H1 (cell line): Measurements from ENCODE around the gene RHOU. TPM values are rescaled to one million over a fixed set of nuclear protein-coding genes. Genes with fewer than 3 reads are reported as not detected.

ENCODE experiments used
- CTCF ChIA-PET: fragments of 300-600 bp; sonication (Branson Sonifier 250); formaldehyde crosslinking; loops from one replicate; lab custom pipeline; 2021; ENCODE audit not compliant: partially characterized antibody; lab: Charles Lee
- POLR2A ChIA-PET: fragments of 300-600 bp; sonication (Branson Sonifier 250); formaldehyde crosslinking; loops from one replicate; lab custom pipeline; 2021; ENCODE audit warnings: inconsistent platforms; ENCODE audit not compliant: partially characterized antibody; lab: Charles Lee
- DNase-seq, 2 experiments: peaks; one replicate each; pipeline versions ENCODE4 v3.0.0 to v3.0.0-alpha.2; 2010 to 2022; ENCODE audit warnings: low spot score in 2 of 2, low read depth in 1 of 2, mixed read lengths in 1 of 2
- FAIRE-seq: peaks from 2 replicates; lab custom pipeline; 2011; peaks lifted over from hg19 to GRCh38; lab: Jason Lieb, UNC
- H2AFZ ChIP-seq: 2 replicates; pipeline ENCODE4 v1.8.1; 2012; ENCODE audit warnings: low read length, inconsistent platforms
- H2AK5ac ChIP-seq: 2 replicates; pipeline ENCODE4 v1.6.1; 2013; ENCODE audit warnings: low read depth, low read length
- H2BK120ac ChIP-seq: replicated peaks from 2 replicates; pipeline ENCODE3; 2013; ENCODE audit warnings: low read depth, low read length, inconsistent platforms
- H2BK12ac ChIP-seq: 2 replicates; pipeline ENCODE4 v1.6.1; 2013; ENCODE audit warnings: low read depth, low read length
- H2BK15ac ChIP-seq: 2 replicates; pipeline ENCODE4 v1.6.1; 2013; ENCODE audit warnings: low read length
- H2BK20ac ChIP-seq: 2 replicates; pipeline ENCODE4 v1.6.1; 2013; ENCODE audit warnings: low read length
- H2BK5ac ChIP-seq: 2 replicates; pipeline ENCODE4 v1.6.1; 2013; ENCODE audit warnings: low read depth, low read length
- H3K14ac ChIP-seq: 2 replicates; pipeline ENCODE4 v1.6.1; 2013; ENCODE audit warnings: inconsistent platforms; ENCODE audit not compliant: insufficient read length
- H3K18ac ChIP-seq: 2 replicates; pipeline ENCODE4 v1.6.1; 2013; ENCODE audit warnings: low read length; ENCODE audit errors: extremely low read depth
- H3K23ac ChIP-seq: 2 replicates; pipeline ENCODE4 v1.6.1; 2013; ENCODE audit warnings: inconsistent platforms; ENCODE audit not compliant: insufficient read length
- H3K23me2 ChIP-seq: 2 replicates; pipeline ENCODE4 v1.6.1; 2013; ENCODE audit warnings: low read depth, low read length
- H3K27ac ChIP-seq: 2 replicates; pipeline ENCODE4 v1.6.1; 2011; ENCODE audit warnings: low read depth, low read length, inconsistent platforms
- H3K27me3 ChIP-seq, 4 experiments: replicated peaks in 1 of 4; 1 replicate in 1 of 4; 2 replicates in 3 of 4; pipeline versions ENCODE4 v1.6.1 to v1.8.1; 2011 to 2013; ENCODE audit warnings: low read length in 3 of 4, mild to moderate bottlenecking in 3 of 4, inconsistent platforms in 2 of 4, mixed read lengths in 2 of 4, moderate library complexity in 1 of 4; ENCODE audit not compliant: control insufficient read depth in 3 of 4, insufficient read depth in 3 of 4; ENCODE audit errors: extremely low read depth in 1 of 4
- H3K36me3 ChIP-seq, 4 experiments: 2 replicates each; pipeline versions ENCODE4 v1.6.1 to v1.8.1; 2011 to 2013; ENCODE audit warnings: mild to moderate bottlenecking in 4 of 4, low read length in 3 of 4, moderate library complexity in 2 of 4, control low read depth in 1 of 4, inconsistent platforms in 1 of 4; ENCODE audit not compliant: insufficient read depth in 4 of 4, control insufficient read depth in 2 of 4
- H3K4ac ChIP-seq: replicated peaks from 2 replicates; pipeline ENCODE3; 2013; ENCODE audit warnings: low read length, low read depth, mixed read lengths, inconsistent platforms; ENCODE audit not compliant: insufficient read length
- H3K4me1 ChIP-seq, 4 experiments: replicated peaks in 1 of 4; 1 replicate in 1 of 4; 2 replicates in 3 of 4; pipeline versions ENCODE4 v1.6.1 to v1.8.1; 2011 to 2013; ENCODE audit warnings: low read length in 3 of 4, inconsistent platforms in 2 of 4, mixed read lengths in 1 of 4; ENCODE audit not compliant: insufficient read depth in 4 of 4, control insufficient read depth in 3 of 4
- H3K4me2 ChIP-seq, 2 experiments: 2 replicates each; pipeline versions ENCODE4 v1.6.1 to v1.8.1; 2011 to 2013; ENCODE audit warnings: low read depth in 2 of 2, low read length in 2 of 2, control low read depth in 1 of 2, inconsistent platforms in 1 of 2, mild to moderate bottlenecking in 1 of 2; ENCODE audit not compliant: insufficient read depth in 1 of 2
- H3K4me3 ChIP-seq, 4 experiments: fragments of 200-600, 300-600 bp in 1 of 4; sonication (generic), shearing (Covaris generic), sonication (Bioruptor Twin) in 1 of 4; 2 replicates each; pipeline versions ENCODE4 v1.5.1 to v1.8.1; 2011 to 2016; ENCODE audit warnings: low read length in 4 of 4, low read depth in 3 of 4, control low read depth in 2 of 4, inconsistent platforms in 2 of 4, mild to moderate bottlenecking in 2 of 4, mixed read lengths in 1 of 4, moderate library complexity in 1 of 4; ENCODE audit not compliant: insufficient read depth in 2 of 4; ENCODE audit errors: extremely low read depth in 1 of 4
- H3K56ac ChIP-seq: replicated peaks from 2 replicates; pipeline ENCODE3; 2013; ENCODE audit warnings: low read depth, mild to moderate bottlenecking, mixed read lengths, low read length, inconsistent platforms; ENCODE audit not compliant: insufficient read length
- H3K79me1 ChIP-seq: 2 replicates; pipeline ENCODE4 v1.6.1; 2013; ENCODE audit warnings: low read depth, low read length, control low read depth
- H3K79me2 ChIP-seq, 2 experiments: 2 replicates each; pipeline versions ENCODE4 v1.6.1 to v1.8.1; 2012 to 2013; ENCODE audit warnings: low read length in 2 of 2, mild to moderate bottlenecking in 2 of 2, inconsistent platforms in 1 of 2; ENCODE audit not compliant: insufficient read depth in 2 of 2, control insufficient read depth in 1 of 2
- H3K9ac ChIP-seq, 4 experiments: replicated peaks in 1 of 4; 1 replicate in 1 of 4; 2 replicates in 3 of 4; pipeline versions ENCODE4 v1.6.1 to v1.8.1; 2011 to 2013; ENCODE audit warnings: low read depth in 3 of 4, low read length in 3 of 4, control low read depth in 2 of 4, mild to moderate bottlenecking in 2 of 4, moderate library complexity in 2 of 4, inconsistent platforms in 1 of 4; ENCODE audit errors: extremely low read depth in 1 of 4
- H3K9me3 ChIP-seq, 2 experiments: 2 replicates each; pipeline versions ENCODE4 v1.6.1 to v1.8.1; 2012 to 2013; ENCODE audit warnings: mild to moderate bottlenecking in 2 of 2, moderate library complexity in 2 of 2, control low read depth in 1 of 2, inconsistent platforms in 1 of 2, low read depth in 1 of 2, low read length in 1 of 2, mixed read lengths in 1 of 2; ENCODE audit not compliant: insufficient read depth in 2 of 2
- H4K20me1 ChIP-seq, 2 experiments: replicated peaks in 1 of 2; 2 replicates each; pipeline versions ENCODE3 to v1.8.1; 2011 to 2013; ENCODE audit warnings: inconsistent platforms in 2 of 2, low read length in 2 of 2, mild to moderate bottlenecking in 1 of 2; ENCODE audit not compliant: insufficient read depth in 2 of 2, control insufficient read depth in 1 of 2
- H4K5ac ChIP-seq: 2 replicates; pipeline ENCODE4 v1.6.1; 2013; ENCODE audit warnings: low read length, low read depth, mixed read lengths, inconsistent platforms; ENCODE audit not compliant: insufficient read length
- H4K8ac ChIP-seq: 2 replicates; pipeline ENCODE4 v1.8.0; 2013; ENCODE audit warnings: mild to moderate bottlenecking, moderate library complexity, low read length, inconsistent platforms; ENCODE audit not compliant: insufficient read depth; ENCODE audit errors: extremely low read depth
- H4K91ac ChIP-seq: replicated peaks from 2 replicates; pipeline ENCODE3; 2013; ENCODE audit warnings: low read length, mixed read lengths, inconsistent platforms; ENCODE audit not compliant: insufficient read length
- ASH2L ChIP-seq: fragments of 200-600, 300-600 bp; sonication (generic); IDR thresholded peaks from one replicate; pipeline ENCODE4 v1.7.1; 2017; ENCODE audit warnings: low read length
- EGR1 ChIP-seq: IDR thresholded peaks from 2 replicates; pipeline ENCODE4 v1.6.1; 2011; ENCODE audit warnings: low read depth, low read length, borderline replicate concordance
- EZH2 ChIP-seq: fragments of 200-600 bp; sonication (generic); IDR thresholded peaks from 2 replicates; pipeline ENCODE4 v1.7.1; 2012; ENCODE audit warnings: low read depth, mild to moderate bottlenecking, moderate library complexity, low read length, inconsistent platforms; ENCODE audit not compliant: severe bottlenecking
- POLR2AphosphoS5 ChIP-seq: IDR thresholded peaks from 2 replicates; pipeline ENCODE4 v1.6.1; 2011; ENCODE audit warnings: low read depth, low read length
- RFX5 ChIP-seq: IDR thresholded peaks from 2 replicates; pipeline ENCODE4 v1.6.1; 2011; ENCODE audit warnings: low read depth, low read length, improper control_type of control experiment, borderline replicate concordance
- RXRA ChIP-seq: IDR thresholded peaks from 2 replicates; pipeline ENCODE4 v1.6.1; 2011; ENCODE audit warnings: low read depth, mild to moderate bottlenecking, low read length, moderate library complexity; ENCODE audit not compliant: insufficient read depth
- SIX5 ChIP-seq: IDR thresholded peaks from 2 replicates; pipeline ENCODE4 v1.6.1; 2011; ENCODE audit warnings: mild to moderate bottlenecking, low read depth, low read length
- SP4 ChIP-seq: IDR thresholded peaks from 2 replicates; pipeline ENCODE4 v1.6.1; 2012; ENCODE audit warnings: low read length, inconsistent platforms
- WGBS, 2 experiments: shearing (Covaris generic) in 1 of 2; methylation state at CpG; one replicate each; pipeline versions ENCODE4 v1.1.6 to v1.1.7; 2013 to 2015; ENCODE audit warnings: low lambda C conversion rate in 2 of 2, mixed read lengths in 2 of 2, inconsistent platforms in 1 of 2, low coverage in 1 of 2, missing lambda C conversion rate in 1 of 2; ENCODE audit not compliant: insufficient replicate concordance in 2 of 2, insufficient coverage in 1 of 2, insufficient read length in 1 of 2; ENCODE audit errors: extremely low coverage in 1 of 2, missing lambda C conversion rate in 1 of 2; 5-methylcytosine and 5-hydroxymethylcytosine counted together
- polyA plus RNA-seq, 7 experiments: library from polyadenylated mRNA; depleted of rRNA in 3 of 7; stranded (reverse) in 5 of 7; unstranded in 2 of 7; fragments of >200 nt in 5 of 7; fragments of 200-250 nt in 2 of 7; gene quantifications; 1 replicate in 5 of 7; 2 replicates in 1 of 7; 4 replicates in 1 of 7; pipeline versions ENCODE4 v1.2.1 to v1.2.3, GENCODE V29; 2011 to 2013; ENCODE audit warnings: missing spikeins in 2 of 7, mixed read lengths in 2 of 7
- total RNA-seq: library from RNA; stranded (reverse); fragmentation: NEBNext Ultra II Directional; extraction: Animal tissue kit (Norgen Biotek cat#: 25700); gene quantifications from 2 replicates; pipeline ENCODE4 v1.2.1, GENCODE V29; 2021

The RHOU gene
- total and polyA plus RNA-seq, 2 of the 8 experiments (the other 6 are each of a cell fraction or from before 2014, with no cell fraction given): 3.0 to 3.4 TPM

DNA sequence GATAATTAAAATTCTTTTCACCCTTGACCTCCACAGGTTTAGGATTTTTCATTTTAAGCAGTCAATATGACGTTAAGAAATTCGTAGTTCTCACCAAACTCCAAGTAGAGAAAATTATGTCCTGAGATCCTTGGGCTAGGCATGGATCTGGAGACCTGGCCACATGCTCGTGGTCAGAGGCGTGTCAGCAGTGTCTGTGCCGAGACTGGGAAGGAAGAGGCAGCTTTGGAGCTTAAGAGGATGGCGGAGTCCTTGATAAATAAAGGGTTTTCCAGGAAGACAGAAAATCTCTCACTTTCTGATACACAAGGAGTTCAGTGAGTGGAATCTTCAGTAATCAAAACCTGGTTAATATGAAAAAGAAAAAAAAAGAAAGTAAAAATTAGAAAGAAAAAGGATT, 17.0 kb downstream of the RHOU start:
- H2BK15ac ChIP-seq: no peak overlapping the region
- H3K27ac ChIP-seq: no peak overlapping the region
- no peak for TF ChIP-seq ASH2L
- TF ChIP-seq SP4: no peak
- no peak for TF ChIP-seq EZH2
- no peak for TF ChIP-seq EGR1
- no peak for TF ChIP-seq SIX5
- no peak for TF ChIP-seq RXRA
- no peak for TF ChIP-seq POLR2AphosphoS5
- no peak for TF ChIP-seq RFX5
- no peak overlapping the region for H4K5ac ChIP-seq
- H3K4me1 ChIP-seq: peaks cover 0 to 6% (median 0%) of the 10 kb centered on the region in 4 experiments; a peak in 2 of 7 replicates
- H4K91ac ChIP-seq: no peak overlapping the region
- no peak overlapping the region for H3K4ac ChIP-seq
- no peak overlapping the region for H2BK5ac ChIP-seq
- no peak overlapping the region for H2BK20ac ChIP-seq
- no peaks in the 10 kb centered on the region for H3K79me2 ChIP-seq
- H2AK5ac ChIP-seq: no peak overlapping the region
- H3K79me1 ChIP-seq: no peaks in the 10 kb centered on the region
- H3K36me3 ChIP-seq: no peaks in the 10 kb centered on the region
- POLR2A ChIA-PET: no interaction called here
- CTCF ChIA-PET: interaction anchor here (0.6 kb wide), 1 partner anchor 244 kb away, joined by 3 read pairs; no protein-coding TSS in a partner anchor
- no peak overlapping the region for H2BK120ac ChIP-seq
- H2BK12ac ChIP-seq: no peak overlapping the region
- no peak overlapping the region for H3K9ac ChIP-seq
- no peaks in the 10 kb centered on the region for H3K9me3 ChIP-seq
- H4K8ac ChIP-seq: no peak overlapping the region
- no peaks in the 10 kb centered on the region for H3K23me2 ChIP-seq
- H3K23ac ChIP-seq: no peak overlapping the region
- no peak overlapping the region for H3K4me2 ChIP-seq
- H2AFZ ChIP-seq: no peak overlapping the region
- 89% methylated on average over 6 of the region's 6 CpGs; no CpG with 5 or more reads in 1 of the 2 experiments for WGBS, 2 experiments
- no peaks in the 10 kb centered on the region for H3K27me3 ChIP-seq
- H3K14ac ChIP-seq: no peak overlapping the region
- FAIRE-seq: no peak
- no peak for DNase-seq
- no peaks in the 10 kb centered on the region for H4K20me1 ChIP-seq
- no peak overlapping the region for H3K56ac ChIP-seq
- no peak overlapping the region for H3K4me3 ChIP-seq
- no peak overlapping the region for H3K18ac ChIP-seq
